HL-60 (cell line): ENCODE data around the gene SRGAP2C.
"Not testable (repeated sequence)": the region's sequence is repeated elsewhere in the genome, so short reads cannot be mapped to it uniquely, and the experiment has no call there.

ENCODE experiments used
- CTCF ChIP-seq: IDR thresholded peaks from one replicate; pipeline ENCODE4 v1.5.1; 2011; ENCODE audit warnings: low read length, control low read depth, inconsistent platforms; ENCODE audit not compliant: insufficient read depth
- GABPA ChIP-seq: IDR thresholded peaks from 2 replicates; pipeline ENCODE4 v1.6.1; 2012; ENCODE audit warnings: low read depth
- POLR2AphosphoS5 ChIP-seq: IDR thresholded peaks from 2 replicates; pipeline ENCODE4 v1.6.1; 2012; ENCODE audit warnings: low read depth
- REST ChIP-seq: IDR thresholded peaks from 2 replicates; pipeline ENCODE4 v1.6.1; 2012; ENCODE audit warnings: low read depth; ENCODE audit not compliant: insufficient replicate concordance

GRCh38 chr1:121154811-121155210 lies 30.0 kb upstream of the SRGAP2C start:
- not testable (repeated sequence) for TF ChIP-seq CTCF, GABPA, REST, POLR2AphosphoS5
